ENCODE results near the gene GXYLT1.

GXYLT1 gene

GRCh38 chr12:42031847-42032564, 112.7 kb downstream of the GXYLT1 start:
- Histone ChIP-seq H3K36me3 (replicated peaks; ENCODE audit: low read depth, low read length) (no peaks in the 10 kb centered on the region), H3K27ac (ENCODE audit: low read length) (no peak overlapping the region), H3K9me3 (ENCODE audit: insufficient read depth, low read length) (no peaks in the 10 kb centered on the region), H3K4me2 (ENCODE audit: low read length) (no peak overlapping the region), H2AFZ (ENCODE audit: low read depth, low read length) (no peak overlapping the region), H3K27me3 (ENCODE audit: low read depth, low read length) (no peaks in the 10 kb centered on the region), H3K4me3 (ENCODE audit: low read length) (no peak overlapping the region), H3K79me2 (ENCODE audit: low read length) (no peaks in the 10 kb centered on the region), H3K9ac (ENCODE audit: low read length) (no peak overlapping the region), H4K20me1 (ENCODE audit: insufficient read depth, low read length) (no peaks in the 10 kb centered on the region), H3K4me1 (ENCODE audit: low read length) (peaks cover 11% of the 10 kb centered on the region)
- no peak for TF ChIP-seq CTCF (IDR thresholded peaks at IDR 0.05; ENCODE audit: low read depth, low read length)
- TF ChIP-seq EZH2phosphoT487 (IDR thresholded peaks at IDR 0.05; ENCODE audit: low read depth), result no peak

Data from OCI-LY3 (cell line).